Measurements from ENCODE around the gene VWCE. TPM values are rescaled to one million over a fixed set of nuclear protein-coding genes. Genes with fewer than 3 reads are reported as not detected.
"Not testable (repeated sequence)": the region's sequence is repeated elsewhere in the genome, so short reads cannot be mapped to it uniquely, and the experiment has no call there.

Gene VWCE
- total RNA-seq, 1 donor from 2014 or later = 7.7 TPM

GRCh38 chr11:61258546-61258945, 36.6 kb downstream of the VWCE start:
- no peak for DNase-seq (ENCODE audit: low spot score)

- no peak for DNase-seq (ENCODE audit: low spot score)
These were observed 38.2 kb downstream of the VWCE start for GRCh38 chr11:61256710-61257482.

- no peak for DNase-seq (ENCODE audit: low spot score)
These were observed 40.6 kb downstream of the VWCE start for GRCh38 chr11:61254403-61255025.

- not testable (repeated sequence) for DNase-seq (ENCODE audit: low spot score)
These were observed 42.8 kb downstream of the VWCE start for GRCh38 chr11:61252332-61252731.

GRCh38 chr11:61250796-61251765, 44.0 kb downstream of the VWCE start:
- DNase-seq (ENCODE audit: low spot score) = not testable (repeated sequence)

GRCh38 chr11:61249201-61249600, 45.9 kb downstream of the VWCE start:
- DNase-seq (ENCODE audit: low spot score) = not testable (repeated sequence)

- DNase-seq (ENCODE audit: low spot score) = not testable (repeated sequence)
These were observed 47.0 kb downstream of the VWCE start for GRCh38 chr11:61248071-61248470.

- not testable (repeated sequence) for DNase-seq (ENCODE audit: low spot score)
These were observed 49.7 kb downstream of the VWCE start for GRCh38 chr11:61245284-61245964.

GRCh38 chr11:61241526-61241925, 53.6 kb downstream of the VWCE start:
- DNase-seq (ENCODE audit: low spot score) = not testable (repeated sequence)

- DNase-seq (ENCODE audit: low spot score) = not testable (repeated sequence)
These were observed 54.2 kb downstream of the VWCE start, which contains the start of gene PGA5 for GRCh38 chr11:61240875-61241274. TSS of gene PGA5 (plus strand) at chr11:61241175. CDS start at chr11:61241227, 52 bp downstream.

- DNase-seq (ENCODE audit: low spot score) = not testable (repeated sequence)
These were observed 54.8 kb downstream of the VWCE start for GRCh38 chr11:61240288-61240687.

GRCh38 chr11:61237130-61237529, 58.0 kb downstream of the VWCE start:
- DNase-seq (ENCODE audit: low spot score) = not testable (repeated sequence)

- not testable (repeated sequence) for DNase-seq (ENCODE audit: low spot score)
These were observed 62.5 kb downstream of the VWCE start for GRCh38 chr11:61232548-61233145.

GRCh38 chr11:61231585-61231984, 63.5 kb downstream of the VWCE start:
- not testable (repeated sequence) for DNase-seq (ENCODE audit: low spot score)

- DNase-seq (ENCODE audit: low spot score) = not testable (repeated sequence)
These were observed 64.1 kb downstream of the VWCE start for GRCh38 chr11:61231033-61231432.

GRCh38 chr11:61229458-61229857, 65.7 kb downstream of the VWCE start:
- not testable (repeated sequence) for DNase-seq (ENCODE audit: low spot score)

- DNase-seq (ENCODE audit: low spot score) = not testable (repeated sequence)
These were observed 68.5 kb downstream of the VWCE start for GRCh38 chr11:61226457-61227137.

GRCh38 chr11:61222692-61223091, 72.4 kb downstream of the VWCE start:
- DNase-seq (ENCODE audit: low spot score) = not testable (repeated sequence)

GRCh38 chr11:61222047-61222446, 73.1 kb downstream of the VWCE start, which contains the start of gene PGA4:
TSS of gene PGA4 (plus strand) at chr11:61222347. CDS start at chr11:61222401, 54 bp downstream.
- DNase-seq (ENCODE audit: low spot score) = not testable (repeated sequence)
